H1 (cell line): ENCODE results near the gene PCYT1A. TPM values are rescaled to one million over a fixed set of nuclear protein-coding genes. Genes with fewer than 3 reads are reported as not detected.

Source experiments
- CTCF ChIA-PET: fragments of 300-600 bp; sonication (Branson Sonifier 250); formaldehyde crosslinking; loops from one replicate; lab custom pipeline; 2021; ENCODE audit not compliant: partially characterized antibody; lab: Charles Lee
- POLR2A ChIA-PET: fragments of 300-600 bp; sonication (Branson Sonifier 250); formaldehyde crosslinking; loops from one replicate; lab custom pipeline; 2021; ENCODE audit warnings: inconsistent platforms; ENCODE audit not compliant: partially characterized antibody; lab: Charles Lee
- DNase-seq, 2 experiments: peaks; one replicate each; pipeline versions ENCODE4 v3.0.0 to v3.0.0-alpha.2; 2010 to 2022; ENCODE audit warnings: low spot score in 2 of 2, low read depth in 1 of 2, mixed read lengths in 1 of 2
- FAIRE-seq: peaks from 2 replicates; lab custom pipeline; 2011; peaks lifted over from hg19 to GRCh38; lab: Jason Lieb, UNC
- H2AFZ ChIP-seq: 2 replicates; pipeline ENCODE4 v1.8.1; 2012; ENCODE audit warnings: low read length, inconsistent platforms
- H2AK5ac ChIP-seq: 2 replicates; pipeline ENCODE4 v1.6.1; 2013; ENCODE audit warnings: low read depth, low read length
- H2BK120ac ChIP-seq: replicated peaks from 2 replicates; pipeline ENCODE3; 2013; ENCODE audit warnings: low read depth, low read length, inconsistent platforms
- H2BK12ac ChIP-seq: 2 replicates; pipeline ENCODE4 v1.6.1; 2013; ENCODE audit warnings: low read depth, low read length
- H2BK15ac ChIP-seq: 2 replicates; pipeline ENCODE4 v1.6.1; 2013; ENCODE audit warnings: low read length
- H2BK20ac ChIP-seq: 2 replicates; pipeline ENCODE4 v1.6.1; 2013; ENCODE audit warnings: low read length
- H2BK5ac ChIP-seq: 2 replicates; pipeline ENCODE4 v1.6.1; 2013; ENCODE audit warnings: low read depth, low read length
- H3K14ac ChIP-seq: 2 replicates; pipeline ENCODE4 v1.6.1; 2013; ENCODE audit warnings: inconsistent platforms; ENCODE audit not compliant: insufficient read length
- H3K18ac ChIP-seq: 2 replicates; pipeline ENCODE4 v1.6.1; 2013; ENCODE audit warnings: low read length; ENCODE audit errors: extremely low read depth
- H3K23ac ChIP-seq: 2 replicates; pipeline ENCODE4 v1.6.1; 2013; ENCODE audit warnings: inconsistent platforms; ENCODE audit not compliant: insufficient read length
- H3K23me2 ChIP-seq: 2 replicates; pipeline ENCODE4 v1.6.1; 2013; ENCODE audit warnings: low read depth, low read length
- H3K27ac ChIP-seq: 2 replicates; pipeline ENCODE4 v1.6.1; 2011; ENCODE audit warnings: low read depth, low read length, inconsistent platforms
- H3K27me3 ChIP-seq, 4 experiments: replicated peaks in 1 of 4; 1 replicate in 1 of 4; 2 replicates in 3 of 4; pipeline versions ENCODE4 v1.6.1 to v1.8.1; 2011 to 2013; ENCODE audit warnings: low read length in 3 of 4, mild to moderate bottlenecking in 3 of 4, inconsistent platforms in 2 of 4, mixed read lengths in 2 of 4, moderate library complexity in 1 of 4; ENCODE audit not compliant: control insufficient read depth in 3 of 4, insufficient read depth in 3 of 4; ENCODE audit errors: extremely low read depth in 1 of 4
- H3K36me3 ChIP-seq, 4 experiments: 2 replicates each; pipeline versions ENCODE4 v1.6.1 to v1.8.1; 2011 to 2013; ENCODE audit warnings: mild to moderate bottlenecking in 4 of 4, low read length in 3 of 4, moderate library complexity in 2 of 4, control low read depth in 1 of 4, inconsistent platforms in 1 of 4; ENCODE audit not compliant: insufficient read depth in 4 of 4, control insufficient read depth in 2 of 4
- H3K4ac ChIP-seq: replicated peaks from 2 replicates; pipeline ENCODE3; 2013; ENCODE audit warnings: low read length, low read depth, mixed read lengths, inconsistent platforms; ENCODE audit not compliant: insufficient read length
- H3K4me1 ChIP-seq, 4 experiments: replicated peaks in 1 of 4; 1 replicate in 1 of 4; 2 replicates in 3 of 4; pipeline versions ENCODE4 v1.6.1 to v1.8.1; 2011 to 2013; ENCODE audit warnings: low read length in 3 of 4, inconsistent platforms in 2 of 4, mixed read lengths in 1 of 4; ENCODE audit not compliant: insufficient read depth in 4 of 4, control insufficient read depth in 3 of 4
- H3K4me2 ChIP-seq, 2 experiments: 2 replicates each; pipeline versions ENCODE4 v1.6.1 to v1.8.1; 2011 to 2013; ENCODE audit warnings: low read depth in 2 of 2, low read length in 2 of 2, control low read depth in 1 of 2, inconsistent platforms in 1 of 2, mild to moderate bottlenecking in 1 of 2; ENCODE audit not compliant: insufficient read depth in 1 of 2
- H3K4me3 ChIP-seq, 4 experiments: fragments of 200-600, 300-600 bp in 1 of 4; sonication (generic), shearing (Covaris generic), sonication (Bioruptor Twin) in 1 of 4; 2 replicates each; pipeline versions ENCODE4 v1.5.1 to v1.8.1; 2011 to 2016; ENCODE audit warnings: low read length in 4 of 4, low read depth in 3 of 4, control low read depth in 2 of 4, inconsistent platforms in 2 of 4, mild to moderate bottlenecking in 2 of 4, mixed read lengths in 1 of 4, moderate library complexity in 1 of 4; ENCODE audit not compliant: insufficient read depth in 2 of 4; ENCODE audit errors: extremely low read depth in 1 of 4
- H3K56ac ChIP-seq: replicated peaks from 2 replicates; pipeline ENCODE3; 2013; ENCODE audit warnings: low read depth, mild to moderate bottlenecking, mixed read lengths, low read length, inconsistent platforms; ENCODE audit not compliant: insufficient read length
- H3K79me1 ChIP-seq: 2 replicates; pipeline ENCODE4 v1.6.1; 2013; ENCODE audit warnings: low read depth, low read length, control low read depth
- H3K79me2 ChIP-seq, 2 experiments: 2 replicates each; pipeline versions ENCODE4 v1.6.1 to v1.8.1; 2012 to 2013; ENCODE audit warnings: low read length in 2 of 2, mild to moderate bottlenecking in 2 of 2, inconsistent platforms in 1 of 2; ENCODE audit not compliant: insufficient read depth in 2 of 2, control insufficient read depth in 1 of 2
- H3K9ac ChIP-seq, 4 experiments: replicated peaks in 1 of 4; 1 replicate in 1 of 4; 2 replicates in 3 of 4; pipeline versions ENCODE4 v1.6.1 to v1.8.1; 2011 to 2013; ENCODE audit warnings: low read depth in 3 of 4, low read length in 3 of 4, control low read depth in 2 of 4, mild to moderate bottlenecking in 2 of 4, moderate library complexity in 2 of 4, inconsistent platforms in 1 of 4; ENCODE audit errors: extremely low read depth in 1 of 4
- H3K9me3 ChIP-seq, 2 experiments: 2 replicates each; pipeline versions ENCODE4 v1.6.1 to v1.8.1; 2012 to 2013; ENCODE audit warnings: mild to moderate bottlenecking in 2 of 2, moderate library complexity in 2 of 2, control low read depth in 1 of 2, inconsistent platforms in 1 of 2, low read depth in 1 of 2, low read length in 1 of 2, mixed read lengths in 1 of 2; ENCODE audit not compliant: insufficient read depth in 2 of 2
- H4K20me1 ChIP-seq, 2 experiments: replicated peaks in 1 of 2; 2 replicates each; pipeline versions ENCODE3 to v1.8.1; 2011 to 2013; ENCODE audit warnings: inconsistent platforms in 2 of 2, low read length in 2 of 2, mild to moderate bottlenecking in 1 of 2; ENCODE audit not compliant: insufficient read depth in 2 of 2, control insufficient read depth in 1 of 2
- H4K5ac ChIP-seq: 2 replicates; pipeline ENCODE4 v1.6.1; 2013; ENCODE audit warnings: low read length, low read depth, mixed read lengths, inconsistent platforms; ENCODE audit not compliant: insufficient read length
- H4K8ac ChIP-seq: 2 replicates; pipeline ENCODE4 v1.8.0; 2013; ENCODE audit warnings: mild to moderate bottlenecking, moderate library complexity, low read length, inconsistent platforms; ENCODE audit not compliant: insufficient read depth; ENCODE audit errors: extremely low read depth
- H4K91ac ChIP-seq: replicated peaks from 2 replicates; pipeline ENCODE3; 2013; ENCODE audit warnings: low read length, mixed read lengths, inconsistent platforms; ENCODE audit not compliant: insufficient read length
- ASH2L ChIP-seq: fragments of 200-600, 300-600 bp; sonication (generic); IDR thresholded peaks from one replicate; pipeline ENCODE4 v1.7.1; 2017; ENCODE audit warnings: low read length
- CHD2 ChIP-seq: IDR thresholded peaks from 2 replicates; pipeline ENCODE4 v1.6.1; 2012; ENCODE audit warnings: low read length, improper control_type of control experiment
- CREB1 ChIP-seq: IDR thresholded peaks from 2 replicates; pipeline ENCODE4 v1.6.1; 2012; ENCODE audit warnings: inconsistent platforms
- MAFK ChIP-seq: IDR thresholded peaks from 2 replicates; pipeline ENCODE4 v1.6.1; 2012; ENCODE audit warnings: low read depth, mild to moderate bottlenecking, improper control_type of control experiment, low read length
- MAX ChIP-seq: IDR thresholded peaks from 2 replicates; pipeline ENCODE4 v1.6.1; 2012; ENCODE audit warnings: inconsistent platforms
- POLR2A ChIP-seq, 2 experiments: IDR thresholded peaks; 1 replicate in 1 of 2; 2 replicates in 1 of 2; pipeline ENCODE4 v1.6.1; 2011; ENCODE audit warnings: low read depth in 2 of 2, low read length in 2 of 2, mild to moderate bottlenecking in 2 of 2; ENCODE audit errors: control extremely low read depth in 1 of 2
- RAD21 ChIP-seq, 2 experiments: IDR thresholded peaks in 1 of 2; conservative IDR thresholded peaks in 1 of 2; 2 replicates each; pipeline ENCODE4 v1.6.1; 2011; ENCODE audit warnings: low read depth in 2 of 2, low read length in 2 of 2, improper control_type of control experiment in 1 of 2, inconsistent platforms in 1 of 2, mild to moderate bottlenecking in 1 of 2, moderate library complexity in 1 of 2
- SIN3A ChIP-seq, 2 experiments: IDR thresholded peaks in 1 of 2; conservative IDR thresholded peaks in 1 of 2; 2 replicates each; pipeline ENCODE4 v1.6.1; 2011 to 2012; ENCODE audit warnings: low read length in 2 of 2, improper control_type of control experiment in 1 of 2, low read depth in 1 of 2, mild to moderate bottlenecking in 1 of 2
- TAF7 ChIP-seq: optimal IDR thresholded peaks from 2 replicates; pipeline ENCODE3; 2011; ENCODE audit warnings: low read depth, mild to moderate bottlenecking, inconsistent platforms, low read length, moderate library complexity, borderline replicate concordance
- TCF12 ChIP-seq: IDR thresholded peaks from 2 replicates; pipeline ENCODE4 v1.6.1; 2011; ENCODE audit warnings: low read depth, mild to moderate bottlenecking, low read length
- YY1 ChIP-seq: IDR thresholded peaks from 2 replicates; pipeline ENCODE4 v1.6.1; 2011; ENCODE audit warnings: low read depth, mild to moderate bottlenecking, low read length
- WGBS, 2 experiments: shearing (Covaris generic) in 1 of 2; methylation state at CpG; one replicate each; pipeline versions ENCODE4 v1.1.6 to v1.1.7; 2013 to 2015; ENCODE audit warnings: low lambda C conversion rate in 2 of 2, mixed read lengths in 2 of 2, inconsistent platforms in 1 of 2, low coverage in 1 of 2, missing lambda C conversion rate in 1 of 2; ENCODE audit not compliant: insufficient replicate concordance in 2 of 2, insufficient coverage in 1 of 2, insufficient read length in 1 of 2; ENCODE audit errors: extremely low coverage in 1 of 2, missing lambda C conversion rate in 1 of 2; 5-methylcytosine and 5-hydroxymethylcytosine counted together
- polyA plus RNA-seq, 7 experiments: library from polyadenylated mRNA; depleted of rRNA in 3 of 7; stranded (reverse) in 5 of 7; unstranded in 2 of 7; fragments of >200 nt in 5 of 7; fragments of 200-250 nt in 2 of 7; gene quantifications; 1 replicate in 5 of 7; 2 replicates in 1 of 7; 4 replicates in 1 of 7; pipeline versions ENCODE4 v1.2.1 to v1.2.3, GENCODE V29; 2011 to 2013; ENCODE audit warnings: missing spikeins in 2 of 7, mixed read lengths in 2 of 7
- total RNA-seq: library from RNA; stranded (reverse); fragmentation: NEBNext Ultra II Directional; extraction: Animal tissue kit (Norgen Biotek cat#: 25700); gene quantifications from 2 replicates; pipeline ENCODE4 v1.2.1, GENCODE V29; 2021

PCYT1A gene
- total and polyA plus RNA-seq, 2 of the 8 experiments (the other 6 are each of a cell fraction or from before 2014, with no cell fraction given): 19.9 to 31.8 TPM

- ChIA-PET POLR2A (interaction anchor here (1.0 to 1.8 kb wide), 3 partner anchors 23 to 125 kb away, joined by 3 to 4 read pairs (median 3); no protein-coding TSS in a partner anchor), CTCF (interaction anchor here (1.2 to 11.5 kb wide), 4 partner anchors 103 to 172 kb away, joined by 6 to 299 read pairs (median 11); no protein-coding TSS in a partner anchor)
- FAIRE-seq (no peak), DNase-seq (no peak)
- Histone ChIP-seq H3K23ac (no peak overlapping the region), H4K8ac (peak overlapping the region; percentile 15; the same call in 1 of the 2 replicates), H4K5ac (no peak overlapping the region), H3K4me1 (peaks cover 0 to 8% (median 1%) of the 10 kb centered on the region in 4 experiments; a peak in 3 of 7 replicates), H3K79me1 (no peaks in the 10 kb centered on the region), H2AFZ (no peak overlapping the region), H2BK120ac (no peak overlapping the region), H4K20me1 (peaks cover 0 to 2% of the 10 kb centered on the region in 2 experiments), H3K4ac (no peak overlapping the region), H2BK5ac (peak overlapping the region; percentile 44; the same call in 1 of the 2 replicates), H3K27me3 (no peaks in the 10 kb centered on the region), H3K14ac (no peak overlapping the region), H2AK5ac (no peak overlapping the region), H3K79me2 (no peaks in the 10 kb centered on the region), H3K36me3 (no peaks in the 10 kb centered on the region), H3K56ac (no peak overlapping the region), H3K27ac (no peak overlapping the region), H2BK20ac (no peak overlapping the region; the same call in 1 of the 2 replicates), H3K9me3 (no peaks in the 10 kb centered on the region), H2BK15ac (no peak overlapping the region), H3K4me2 (no peak overlapping the region), H2BK12ac (no peak overlapping the region; the same call in 1 of the 2 replicates), H3K9ac (no peak overlapping the region), H3K18ac (no peak overlapping the region), H3K4me3 (no peak overlapping the region), H3K23me2 (no peaks in the 10 kb centered on the region), H4K91ac (no peak overlapping the region)
- WGBS, 2 experiments: 93% methylated on average over 12 of the region's 13 CpGs; no CpG with 5 or more reads in 1 of the 2 experiments
- TF ChIP-seq POLR2A (IDR thresholded peaks at IDR 0.05; ENCODE audit: control extremely low read depth in 1 of 2, low read depth in 2 of 2, low read length in 2 of 2) (no peak), MAFK (no peak), TCF12 (no peak), TAF7 (no peak), RAD21 (IDR thresholded peaks at IDR 0.05 in 1 of 2, conservative IDR thresholded peaks at IDR 0.05 in 1 of 2; ENCODE audit: low read depth in 2 of 2, low read length in 2 of 2) (no peak), SIN3A (conservative IDR thresholded peaks at IDR 0.05 in 1 of 2, IDR thresholded peaks at IDR 0.05 in 1 of 2; ENCODE audit: low read depth in 1 of 2, low read length in 2 of 2) (no peak), ASH2L (no peak), YY1 (no peak), CREB1 (no peak), CHD2 (no peak), MAX (no peak)
Measured at GRCh38 chr3:196193736-196194541, 93.6 kb downstream of the PCYT1A start.
